Activated CD4-positive, alpha-beta T cell treated with anti-CD3 and anti-CD28 coated beads, Interleukin-2, amount 50 U/mL, for 24 hours (primary cell): ENCODE data around the gene MAGEA4.
"Not testable (repeated sequence)": the region's sequence is repeated elsewhere in the genome, so short reads cannot be mapped to it uniquely, and the experiment has no call there.

Source experiments
- DNase-seq, 2 donors: peaks; one replicate each; pipeline ENCODE4 v3.0.0-alpha.2; 2020; ENCODE audit warnings: low read depth in 1 of 2, low spot score in 1 of 2

The MAGEA4 gene

GRCh38 chrX:151912780-151913179 is at the start of gene MAGEA4:
MAGEA4 (plus strand) TSS chrX:151912889; CDS start chrX:151923665, 10,776 bp downstream.
- DNase-seq = no peak

GRCh38 chrX:151870602-151871001 is 42.1 kb upstream of the MAGEA4 start:
- no peak for DNase-seq

GRCh38 chrX:151871244-151871643 is 41.4 kb upstream of the MAGEA4 start:
- no peak for DNase-seq

GRCh38 chrX:151873096-151873495 is 39.6 kb upstream of the MAGEA4 start:
- DNase-seq = no peak

GRCh38 chrX:151875270-151876026 is 37.2 kb upstream of the MAGEA4 start:
- DNase-seq = no peak

GRCh38 chrX:151878574-151878973 is 34.1 kb upstream of the MAGEA4 start:
- DNase-seq = no peak

GRCh38 chrX:151879856-151880255 is 32.8 kb upstream of the MAGEA4 start:
- DNase-seq = no peak

- DNase-seq = no peak
These were observed 31.8 kb upstream of the MAGEA4 start for GRCh38 chrX:151880895-151881294.

- no peak for DNase-seq
These were observed 23.3 kb upstream of the MAGEA4 start for GRCh38 chrX:151889421-151889820.

GRCh38 chrX:151896734-151897474 is 15.8 kb upstream of the MAGEA4 start:
- DNase-seq = no peak

GRCh38 chrX:151899622-151900021 is 13.1 kb upstream of the MAGEA4 start:
- DNase-seq = no peak

- DNase-seq = no peak
These were observed 10.9 kb upstream of the MAGEA4 start for GRCh38 chrX:151901826-151902225.

- no peak for DNase-seq
These were observed 9.7 kb upstream of the MAGEA4 start for GRCh38 chrX:151902813-151903591.

GRCh38 chrX:151904989-151905388 is 7.7 kb upstream of the MAGEA4 start:
- no peak for DNase-seq

- DNase-seq = no peak
These were observed 468 bp upstream of the MAGEA4 start for GRCh38 chrX:151912221-151912620.

GRCh38 chrX:151918736-151919135 is 6.0 kb downstream of the MAGEA4 start:
- not testable (repeated sequence) for DNase-seq

GRCh38 chrX:151919610-151920009 is 6.9 kb downstream of the MAGEA4 start:
- no peak for DNase-seq

- no peak for DNase-seq
These were observed 7.4 kb downstream of the MAGEA4 start for GRCh38 chrX:151920101-151920500.

GRCh38 chrX:151920530-151920929 is 7.8 kb downstream of the MAGEA4 start:
- no peak for DNase-seq

GRCh38 chrX:151921292-151921691 is 8.6 kb downstream of the MAGEA4 start:
- DNase-seq = no peak

- no peak for DNase-seq
These were observed 9.2 kb downstream of the MAGEA4 start for GRCh38 chrX:151921866-151922265.

GRCh38 chrX:151922692-151923091 is 10.0 kb downstream of the MAGEA4 start:
- no peak for DNase-seq
